Measurements from ENCODE around the gene EFTUD2.

EFTUD2 gene

GRCh38 chr17:44925731-44926697 lies 26.8 kb upstream of the EFTUD2 start:
- DNase-seq = no peak

- DNase-seq = no peak
Observed at GRCh38 chr17:44924107-44924544, 24.9 kb upstream of the EFTUD2 start.

GRCh38 chr17:44922746-44923470 lies 23.7 kb upstream of the EFTUD2 start:
- no peak for DNase-seq

GRCh38 chr17:44922136-44922535 lies 22.9 kb upstream of the EFTUD2 start:
- no peak for DNase-seq

GRCh38 chr17:44921122-44921882 lies 22.1 kb upstream of the EFTUD2 start:
- no peak for DNase-seq

- DNase-seq = no peak
Observed at GRCh38 chr17:44920565-44920940, 21.3 kb upstream of the EFTUD2 start.

- peak; percentile 51 for DNase-seq
Observed at GRCh38 chr17:44919885-44920564, 20.8 kb upstream of the EFTUD2 start.

GRCh38 chr17:44919411-44919810 lies 20.2 kb upstream of the EFTUD2 start:
- DNase-seq = no peak

GRCh38 chr17:44918006-44918405 lies 18.8 kb upstream of the EFTUD2 start:
- DNase-seq = no peak

GRCh38 chr17:44917456-44917855 lies 18.2 kb upstream of the EFTUD2 start:
- no peak for DNase-seq

GRCh38 chr17:44916781-44917241 lies 17.6 kb upstream of the EFTUD2 start:
- DNase-seq = no peak

- no peak for DNase-seq
Observed at GRCh38 chr17:44915862-44916780, 16.9 kb upstream of the EFTUD2 start.

GRCh38 chr17:44915321-44915726 lies 16.1 kb upstream of the EFTUD2 start, which contains the start of gene GFAP:
Gene GFAP (minus strand): TSS chr17:44915500. CDS start chr17:44915486, 14 bp downstream.
- DNase-seq = no peak

- DNase-seq = no peak
Observed at GRCh38 chr17:44914698-44915271, 15.5 kb upstream of the EFTUD2 start.

- no peak for DNase-seq
Observed at GRCh38 chr17:44914148-44914547, 14.9 kb upstream of the EFTUD2 start.

- no peak for DNase-seq
Observed at GRCh38 chr17:44913676-44914075, 14.4 kb upstream of the EFTUD2 start.

- no peak for DNase-seq
Observed at GRCh38 chr17:44912763-44913544, 13.7 kb upstream of the EFTUD2 start.

- peak; percentile 17 for DNase-seq
Observed at GRCh38 chr17:44911133-44912001, 12.1 kb upstream of the EFTUD2 start.
